PFSK-1 (cell line): ENCODE data around the gene STK16.

ENCODE experiments used
- FOXP2 ChIP-seq: optimal IDR thresholded peaks from 2 replicates; pipeline ENCODE3; 2011; ENCODE audit warnings: borderline replicate concordance, control low read depth, inconsistent platforms; ENCODE audit not compliant: insufficient read depth; ENCODE audit errors: extremely low read length, extremely low read depth
- POLR2AphosphoS5 ChIP-seq: IDR thresholded peaks from 2 replicates; pipeline ENCODE4 v1.6.1; 2012; ENCODE audit warnings: low read depth, mild to moderate bottlenecking, control low read depth, low read length, moderate library complexity
- REST ChIP-seq, 2 experiments: IDR thresholded peaks; 2 replicates each; pipeline versions ENCODE4 v1.6.1 to v1.8.0; 2011 to 2012; ENCODE audit warnings: low read depth in 2 of 2, low read length in 2 of 2, control low read depth in 1 of 2, inconsistent platforms in 1 of 2, mild to moderate bottlenecking in 1 of 2, moderate library complexity in 1 of 2; ENCODE audit not compliant: insufficient read depth in 1 of 2
- SIN3A ChIP-seq: IDR thresholded peaks from 2 replicates; pipeline ENCODE4 v1.6.1; 2012; ENCODE audit warnings: mild to moderate bottlenecking, low read length, moderate library complexity, borderline replicate concordance; ENCODE audit not compliant: insufficient read depth
- TAF1 ChIP-seq: IDR thresholded peaks from 2 replicates; pipeline ENCODE4 v1.6.1; 2012; ENCODE audit warnings: low read length, control low read depth, borderline replicate concordance; ENCODE audit not compliant: insufficient read depth

STK16 gene

GRCh38 chr2:219207884-219208740, 37.2 kb upstream of the STK16 start:
- TF ChIP-seq REST (IDR thresholded peaks at IDR 0.05; ENCODE audit: insufficient read depth in 1 of 2, low read depth in 2 of 2, low read length in 2 of 2) (no peak), POLR2AphosphoS5 (no peak), FOXP2 (no peak), SIN3A (no peak), TAF1 (no peak)

- no peak for TF ChIP-seq POLR2AphosphoS5
Measured at GRCh38 chr2:219209236-219210195, 35.8 kb upstream of the STK16 start.

- TF ChIP-seq TAF1 (no peak), FOXP2 (no peak), REST (IDR thresholded peaks at IDR 0.05; ENCODE audit: insufficient read depth in 1 of 2, low read depth in 2 of 2, low read length in 2 of 2) (no peak), POLR2AphosphoS5 (no peak), SIN3A (no peak)
Measured at GRCh38 chr2:219210196-219210885, 34.9 kb upstream of the STK16 start.

GRCh38 chr2:219210886-219211362, 34.4 kb upstream of the STK16 start:
- TF ChIP-seq POLR2AphosphoS5 (no peak), SIN3A (no peak), TAF1 (no peak), FOXP2 (no peak), REST (IDR thresholded peaks at IDR 0.05; ENCODE audit: insufficient read depth in 1 of 2, low read depth in 2 of 2, low read length in 2 of 2) (no peak)

- TF ChIP-seq POLR2AphosphoS5 (no peak), SIN3A (no peak), TAF1 (no peak), REST (IDR thresholded peaks at IDR 0.05; ENCODE audit: insufficient read depth in 1 of 2, low read depth in 2 of 2, low read length in 2 of 2) (no peak), FOXP2 (no peak)
Measured at GRCh38 chr2:219213026-219213415, 32.3 kb upstream of the STK16 start.
